GM04504 (cell line): Measurements from ENCODE around the gene RPP14.
"Not testable (repeated sequence)": the region's sequence is repeated elsewhere in the genome, so short reads cannot be mapped to it uniquely, and the experiment has no call there.

Source experiments
- DNase-seq: peaks from one replicate; pipeline ENCODE4 v3.0.0-alpha.2; 2012; ENCODE audit warnings: low read depth

RPP14 gene

GRCh38 chr3:58331593-58332152 lies 25.6 kb downstream of the RPP14 start:
- DNase-seq: no peak

DNA sequence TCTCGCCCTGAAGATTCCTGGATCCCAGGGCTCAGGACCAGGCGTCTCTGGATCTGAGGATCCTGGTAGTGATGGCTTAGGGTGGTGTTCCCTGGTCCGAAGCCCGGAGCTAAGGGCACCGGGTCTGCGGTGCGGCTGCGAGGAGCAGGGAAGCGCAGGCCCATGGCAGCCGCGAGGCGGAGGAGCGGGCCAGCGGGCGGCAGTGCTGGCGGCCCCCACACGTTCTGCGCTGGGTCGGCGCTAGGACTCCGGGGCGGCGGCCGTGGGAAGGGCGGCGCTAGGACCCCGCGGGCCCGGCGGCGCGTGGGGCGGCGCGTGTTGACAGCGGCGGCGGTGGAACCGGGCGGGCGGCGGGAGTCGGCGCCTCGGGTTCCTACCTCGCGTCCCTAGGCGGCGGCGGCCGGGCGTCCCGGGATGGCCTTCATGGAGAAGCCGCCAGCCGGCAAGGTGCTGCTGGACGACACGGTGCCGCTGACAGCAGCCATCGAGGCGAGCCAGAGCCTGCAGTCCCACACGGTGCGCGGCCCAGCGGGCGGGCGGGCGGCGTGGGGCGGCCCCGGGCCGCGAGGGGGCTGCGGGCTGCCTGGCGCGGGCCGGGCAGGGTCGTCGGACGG lies 26.6 kb downstream of the RPP14 start, which contains the start of gene PXK:
TSS of gene PXK (plus strand) at position 318 of the 614 bp plus-strand sequence. CDS start at position 415, 97 bp downstream.
- peak; percentile 60 for DNase-seq

- DNase-seq: no peak
These were observed 27.4 kb downstream of the RPP14 start for GRCh38 chr3:58333206-58334012.

GRCh38 chr3:58334013-58334321 lies 27.9 kb downstream of the RPP14 start:
- DNase-seq: no peak

GRCh38 chr3:58334506-58334884 lies 28.4 kb downstream of the RPP14 start:
- no peak for DNase-seq

DNA sequence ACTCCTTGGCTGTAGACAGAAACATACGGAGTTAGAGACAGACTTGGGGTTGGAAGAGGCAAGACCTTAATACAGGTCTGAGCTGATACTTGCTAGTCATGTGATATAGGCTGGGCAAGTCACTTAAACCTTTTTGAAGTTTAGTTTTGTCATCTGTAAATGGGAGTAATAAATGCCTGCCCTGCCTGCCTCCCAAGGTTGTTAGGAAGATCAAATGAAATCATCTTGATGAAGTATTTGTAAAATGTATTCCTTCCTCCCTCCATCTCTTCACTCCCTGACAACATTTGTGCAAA lies 29.6 kb downstream of the RPP14 start:
- no peak for DNase-seq

GRCh38 chr3:58336135-58336882 lies 30.3 kb downstream of the RPP14 start:
- peak; percentile 85 for DNase-seq

- DNase-seq: no peak
These were observed 31.1 kb downstream of the RPP14 start for GRCh38 chr3:58337190-58337589.

DNA sequence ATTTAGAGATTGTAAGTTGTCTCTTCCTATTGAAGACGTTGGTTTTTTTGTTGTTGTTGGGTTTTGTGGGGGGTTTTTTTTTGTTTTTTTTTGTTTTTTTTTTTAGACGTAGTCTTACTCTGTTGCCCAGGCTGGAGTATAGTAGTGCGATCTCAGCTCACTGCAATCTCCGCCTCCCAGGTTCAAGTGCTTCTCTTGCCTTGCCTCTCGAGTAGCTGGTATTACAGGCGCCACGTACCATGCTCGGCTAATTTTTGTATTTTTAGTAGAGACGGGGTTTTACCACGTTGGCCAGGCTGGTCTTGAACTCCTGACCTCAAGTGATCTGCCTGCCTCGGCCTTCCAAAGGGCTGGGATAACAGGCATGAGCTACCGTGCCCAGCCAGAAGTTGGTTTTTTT lies 33.1 kb downstream of the RPP14 start:
- DNase-seq: not testable (repeated sequence)

DNA sequence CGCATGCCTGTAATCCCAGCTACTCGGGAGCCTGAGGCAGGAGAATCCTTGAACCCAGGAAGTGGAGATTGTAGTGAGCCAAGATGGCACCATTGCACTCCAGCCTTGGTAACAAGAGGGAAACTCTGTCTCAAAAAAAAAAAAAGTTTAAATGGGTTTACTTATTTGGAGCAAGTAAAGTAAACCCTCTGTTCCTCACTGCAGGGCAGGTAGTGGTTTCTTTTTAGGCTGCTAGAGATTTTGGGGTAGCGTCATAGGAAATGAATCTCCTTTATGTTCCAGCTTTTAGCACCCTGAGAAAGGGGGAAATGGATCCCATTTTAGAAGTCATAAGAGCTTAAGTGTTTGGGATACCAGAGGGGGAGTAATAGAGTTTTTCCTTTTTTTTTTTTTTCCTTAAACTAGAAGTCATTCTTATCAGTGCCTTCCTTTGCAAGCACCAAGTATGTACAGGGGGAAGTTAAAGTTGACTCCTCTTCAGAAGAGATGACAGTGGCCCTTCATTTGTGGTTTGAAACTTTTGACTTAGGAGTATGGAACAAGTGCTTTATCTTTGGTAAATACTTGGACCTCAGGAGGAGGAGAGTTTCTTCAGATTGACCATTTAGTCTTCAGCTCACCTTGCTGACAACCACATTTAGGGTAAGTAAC lies 34.7 kb downstream of the RPP14 start:
- DNase-seq: no peak

DNA sequence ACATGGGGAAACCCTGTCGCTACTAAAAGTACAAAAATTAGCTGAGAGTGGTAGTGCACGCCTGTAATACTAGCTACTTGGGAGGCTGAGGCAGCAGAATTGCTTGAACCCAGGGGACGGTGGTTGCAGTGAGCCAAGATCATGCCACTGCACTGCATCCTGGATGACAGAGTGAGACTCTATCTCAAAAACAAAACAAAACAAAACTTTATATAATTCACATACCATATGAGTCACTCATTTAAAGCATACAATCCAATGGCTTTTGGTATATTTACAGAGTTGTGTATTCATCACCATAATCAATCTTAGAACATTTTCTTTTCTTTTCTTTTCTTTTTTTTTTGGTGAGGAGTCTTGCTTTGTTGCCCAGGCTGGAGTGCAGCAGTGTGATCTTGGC lies 35.3 kb downstream of the RPP14 start:
- no peak for DNase-seq

DNA sequence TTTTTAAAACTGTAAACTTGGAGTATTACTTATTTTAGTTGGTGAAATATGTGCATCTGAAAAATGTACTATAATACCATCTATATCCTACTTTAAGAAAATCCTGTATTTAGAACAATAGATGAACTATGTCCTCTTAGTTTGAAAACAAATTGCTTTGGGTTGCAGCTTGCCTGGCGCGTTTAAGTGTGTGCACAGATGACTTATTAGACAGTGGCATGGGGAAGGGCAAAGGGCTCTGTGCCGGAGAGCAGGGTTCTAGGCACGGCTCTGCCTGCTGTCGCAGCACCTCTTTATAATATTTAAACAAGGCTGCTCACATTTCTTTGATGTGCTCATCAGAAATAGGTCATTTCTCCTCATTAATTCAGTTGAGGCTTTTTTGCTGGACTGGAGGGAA lies 36.6 kb downstream of the RPP14 start:
- DNase-seq: no peak

GRCh38 chr3:58345457-58345856 lies 39.4 kb downstream of the RPP14 start:
- DNase-seq: no peak

DNA sequence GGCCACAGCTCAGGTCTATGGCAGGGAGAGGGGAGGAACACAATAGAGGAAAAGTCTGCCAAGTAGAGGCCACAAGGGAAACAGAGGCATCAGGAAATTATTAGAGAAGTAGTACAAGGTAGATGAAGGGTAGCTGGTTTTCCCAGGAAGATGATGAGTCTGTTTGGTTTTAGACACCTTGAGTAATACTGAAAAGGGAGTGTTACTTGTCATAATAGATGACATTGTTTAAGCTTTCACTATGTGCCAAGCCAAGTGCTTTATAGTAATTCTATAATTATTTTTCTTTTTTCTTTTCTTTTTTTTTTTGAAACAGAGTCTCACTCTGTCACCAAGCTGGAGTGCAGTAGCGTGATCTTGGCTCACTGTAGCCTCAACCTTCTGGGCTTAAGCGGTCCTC lies 40.3 kb downstream of the RPP14 start:
- DNase-seq: no peak

DNA sequence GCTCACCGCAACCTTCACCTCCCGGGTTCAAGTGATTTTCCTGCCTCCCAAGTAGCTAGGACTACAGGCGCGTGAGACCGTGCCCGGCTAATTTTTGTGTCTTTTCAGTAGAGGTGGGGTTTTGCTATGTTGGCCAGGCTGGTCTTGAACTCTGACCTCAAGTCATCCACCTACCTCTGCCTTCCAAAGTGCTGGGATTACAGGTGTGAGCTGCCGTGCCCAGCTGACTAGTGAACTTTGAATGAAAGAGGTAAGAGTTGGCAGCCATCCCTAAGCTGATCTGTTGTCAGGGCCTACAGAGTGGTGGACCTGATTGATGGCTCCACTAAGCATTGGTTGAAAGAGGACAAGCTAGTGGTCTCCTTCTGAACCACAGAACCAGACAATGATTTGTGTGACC lies 41.9 kb downstream of the RPP14 start:
- no peak for DNase-seq

- DNase-seq: no peak
These were observed 44.0 kb downstream of the RPP14 start for GRCh38 chr3:58349792-58350626.

DNA sequence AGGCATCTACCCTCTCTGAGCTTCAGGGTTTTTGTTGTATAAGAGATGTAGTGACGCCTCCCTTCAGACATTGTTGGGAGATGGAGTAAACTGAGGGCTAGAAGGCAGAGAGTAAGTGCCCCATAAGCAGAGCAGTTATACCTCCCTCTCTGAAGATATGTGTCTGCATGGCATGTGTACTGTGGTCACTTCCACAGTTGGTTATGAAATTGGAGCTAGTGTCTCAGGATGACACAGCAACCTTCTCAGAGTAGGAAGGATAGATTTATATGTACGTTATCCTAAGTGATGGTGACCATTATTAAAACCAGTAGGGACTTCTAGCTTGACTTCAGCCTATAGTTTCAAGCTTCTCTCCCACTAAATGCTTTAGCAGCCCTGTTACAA lies 44.6 kb downstream of the RPP14 start:
- no peak for DNase-seq

- no peak for DNase-seq
These were observed 45.9 kb downstream of the RPP14 start for GRCh38 chr3:58351920-58352319.

GRCh38 chr3:58352626-58353025 lies 46.6 kb downstream of the RPP14 start:
- no peak for DNase-seq

DNA sequence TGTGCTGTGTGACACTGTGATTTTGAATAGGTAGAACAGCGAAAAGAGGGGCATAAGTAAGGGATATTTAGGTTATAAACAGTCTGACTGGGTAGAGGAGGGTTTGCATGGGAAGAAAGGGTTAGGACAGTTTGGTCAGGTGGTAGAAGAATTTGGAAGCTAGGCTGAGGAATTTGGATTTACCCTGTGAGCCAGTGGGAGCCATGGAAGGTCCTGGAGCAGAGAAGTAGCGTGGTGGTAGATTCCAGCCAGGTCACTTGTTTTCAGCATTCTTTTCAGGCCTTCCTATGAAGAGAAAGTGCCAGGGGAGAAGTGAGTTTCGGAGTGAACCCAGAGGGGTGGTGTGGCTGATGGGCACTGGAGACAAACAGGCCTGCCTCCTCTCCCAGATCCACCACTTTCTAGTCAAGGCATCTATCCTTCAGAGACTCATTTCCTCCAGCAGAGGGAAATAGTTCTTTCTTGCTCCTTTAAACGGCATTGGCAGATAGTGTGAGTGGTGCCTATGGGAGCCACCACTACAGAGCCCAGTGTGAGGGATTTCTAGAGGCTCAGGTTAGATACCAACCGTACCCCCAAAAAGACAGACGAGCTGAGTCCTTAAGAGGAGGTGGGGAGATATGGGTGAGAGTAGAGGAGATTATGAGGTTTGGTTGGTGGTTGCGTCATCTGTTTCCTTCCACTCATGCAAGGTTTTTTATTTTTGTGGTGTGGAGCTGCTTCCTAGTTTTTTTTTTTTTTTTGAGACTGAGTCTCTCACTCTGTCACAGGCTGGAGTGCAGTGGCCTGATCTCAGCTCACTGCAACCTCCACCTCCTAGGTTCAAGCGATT lies 47.9 kb downstream of the RPP14 start:
- DNase-seq: no peak

- DNase-seq: no peak
These were observed 49.1 kb downstream of the RPP14 start for GRCh38 chr3:58355179-58355578.
